HUES48 (cell line): ENCODE data around the gene TANC1.

Source experiments
- H3K27ac ChIP-seq: one replicate; pipeline ENCODE4 v1.7.0; 2013; ENCODE audit warnings: low read depth, low read length, inconsistent platforms
- H3K27me3 ChIP-seq: 2 replicates; pipeline ENCODE4 v1.6.1; 2013; ENCODE audit warnings: mild to moderate bottlenecking, low read length; ENCODE audit not compliant: control insufficient read depth, insufficient read depth
- H3K36me3 ChIP-seq: 2 replicates; pipeline ENCODE4 v1.6.1; 2013; ENCODE audit warnings: low read length; ENCODE audit not compliant: control insufficient read depth, insufficient read depth
- H3K4me1 ChIP-seq: 2 replicates; pipeline ENCODE4 v1.6.1; 2013; ENCODE audit warnings: mild to moderate bottlenecking, low read length; ENCODE audit not compliant: control insufficient read depth, insufficient read depth
- H3K4me3 ChIP-seq: 2 replicates; pipeline ENCODE4 v1.5.1; 2013; ENCODE audit warnings: mild to moderate bottlenecking, low read depth, low read length
- H3K9ac ChIP-seq: 2 replicates; pipeline ENCODE4 v1.6.1; 2013; ENCODE audit warnings: mild to moderate bottlenecking, low read depth, low read length, moderate library complexity
- H3K9me3 ChIP-seq: 2 replicates; pipeline ENCODE4 v1.6.1; 2013; ENCODE audit warnings: low read length; ENCODE audit not compliant: control insufficient read depth, insufficient read depth

The TANC1 gene

GRCh38 chr2:159144776-159145614 is 176.6 kb downstream of the TANC1 start:
- Histone ChIP-seq H3K9me3 (no peaks in the 10 kb centered on the region), H3K27ac (no peak overlapping the region), H3K9ac (no peak overlapping the region), H3K4me1 (0 out of 2 replicates have a peak, but pooled peaks cover 2% of the 10 kb centered on the region), H3K4me3 (no peak overlapping the region), H3K36me3 (no peaks in the 10 kb centered on the region), H3K27me3 (no peaks in the 10 kb centered on the region)

- Histone ChIP-seq H3K9me3 (no peaks in the 10 kb centered on the region), H3K36me3 (no peaks in the 10 kb centered on the region), H3K9ac (no peak overlapping the region), H3K4me1 (0 out of 2 replicates have a peak, but pooled peaks cover 2% of the 10 kb centered on the region), H3K27me3 (no peaks in the 10 kb centered on the region), H3K27ac (no peak overlapping the region), H3K4me3 (no peak overlapping the region)
These were observed 177.4 kb downstream of the TANC1 start for GRCh38 chr2:159145745-159146354.

- Histone ChIP-seq H3K27ac (no peak overlapping the region), H3K9me3 (no peaks in the 10 kb centered on the region), H3K9ac (no peak overlapping the region), H3K4me3 (no peak overlapping the region), H3K27me3 (no peaks in the 10 kb centered on the region), H3K4me1 (0 out of 2 replicates have a peak, but pooled peaks cover 2% of the 10 kb centered on the region), H3K36me3 (no peaks in the 10 kb centered on the region)
These were observed 178.7 kb downstream of the TANC1 start for GRCh38 chr2:159146996-159147666.

GRCh38 chr2:159147690-159148089 is 179.2 kb downstream of the TANC1 start:
- H3K9ac ChIP-seq: no peak overlapping the region
- 0 out of 2 replicates have a peak, but pooled peaks cover 2% of the 10 kb centered on the region for H3K4me1 ChIP-seq
- no peaks in the 10 kb centered on the region for H3K9me3 ChIP-seq
- H3K27ac ChIP-seq: no peak overlapping the region
- H3K4me3 ChIP-seq: no peak overlapping the region
- no peaks in the 10 kb centered on the region for H3K27me3 ChIP-seq
- no peaks in the 10 kb centered on the region for H3K36me3 ChIP-seq

GRCh38 chr2:159148901-159149300 is 180.5 kb downstream of the TANC1 start:
- Histone ChIP-seq H3K4me1 (0 out of 2 replicates have a peak, but pooled peaks cover 2% of the 10 kb centered on the region), H3K36me3 (no peaks in the 10 kb centered on the region), H3K27ac (no peak overlapping the region)

GRCh38 chr2:159149747-159150146 is 181.3 kb downstream of the TANC1 start:
- Histone ChIP-seq H3K9ac (no peak overlapping the region), H3K4me1 (peaks cover 3% of the 10 kb centered on the region; the same call in 1 of the 2 replicates), H3K4me3 (no peak overlapping the region)

More at GRCh38 chr2:159148901-159149300, 180.5 kb downstream of the TANC1 start:
- H3K4me3 ChIP-seq: no peak overlapping the region
- no peak overlapping the region for H3K9ac ChIP-seq
- no peaks in the 10 kb centered on the region for H3K9me3 ChIP-seq
- H3K27me3 ChIP-seq: no peaks in the 10 kb centered on the region

GRCh38 chr2:159150280-159150746 is 181.9 kb downstream of the TANC1 start:
- no peak overlapping the region for H3K27ac ChIP-seq
- peaks cover 8% of the 10 kb centered on the region for H3K4me1 ChIP-seq
- no peak overlapping the region for H3K4me3 ChIP-seq
- H3K36me3 ChIP-seq: no peaks in the 10 kb centered on the region
- no peaks in the 10 kb centered on the region for H3K27me3 ChIP-seq
- no peaks in the 10 kb centered on the region for H3K9me3 ChIP-seq
- no peak overlapping the region for H3K9ac ChIP-seq

More at GRCh38 chr2:159149747-159150146, 181.3 kb downstream of the TANC1 start:
- H3K27ac ChIP-seq: no peak overlapping the region
- H3K36me3 ChIP-seq: no peaks in the 10 kb centered on the region
- H3K9me3 ChIP-seq: no peaks in the 10 kb centered on the region
- H3K27me3 ChIP-seq: no peaks in the 10 kb centered on the region

- no peaks in the 10 kb centered on the region for H3K36me3 ChIP-seq
- peaks cover 15% of the 10 kb centered on the region for H3K4me1 ChIP-seq
- H3K4me3 ChIP-seq: no peak overlapping the region
- H3K9ac ChIP-seq: no peak overlapping the region
- H3K27ac ChIP-seq: no peak overlapping the region
- H3K27me3 ChIP-seq: no peaks in the 10 kb centered on the region
- no peaks in the 10 kb centered on the region for H3K9me3 ChIP-seq
These were observed 183.0 kb downstream of the TANC1 start for GRCh38 chr2:159151198-159152127.

- Histone ChIP-seq H3K27ac (no peak overlapping the region), H3K36me3 (no peaks in the 10 kb centered on the region), H3K9ac (no peak overlapping the region), H3K27me3 (no peaks in the 10 kb centered on the region), H3K9me3 (no peaks in the 10 kb centered on the region), H3K4me1 (peaks cover 13% of the 10 kb centered on the region), H3K4me3 (no peak overlapping the region)
These were observed 183.8 kb downstream of the TANC1 start for GRCh38 chr2:159152128-159152778.

- Histone ChIP-seq H3K27ac (no peak overlapping the region), H3K9ac (no peak overlapping the region), H3K27me3 (no peaks in the 10 kb centered on the region), H3K4me1 (peaks cover 13% of the 10 kb centered on the region), H3K36me3 (no peaks in the 10 kb centered on the region), H3K4me3 (no peak overlapping the region), H3K9me3 (no peaks in the 10 kb centered on the region)
These were observed 184.6 kb downstream of the TANC1 start for GRCh38 chr2:159153063-159153462.
